HUES48 (cell line): ENCODE results near the gene HRAS.

Source experiments
- H3K27ac ChIP-seq: one replicate; pipeline ENCODE4 v1.7.0; 2013; ENCODE audit warnings: low read depth, low read length, inconsistent platforms
- H3K27me3 ChIP-seq: 2 replicates; pipeline ENCODE4 v1.6.1; 2013; ENCODE audit warnings: mild to moderate bottlenecking, low read length; ENCODE audit not compliant: control insufficient read depth, insufficient read depth
- H3K36me3 ChIP-seq: 2 replicates; pipeline ENCODE4 v1.6.1; 2013; ENCODE audit warnings: low read length; ENCODE audit not compliant: control insufficient read depth, insufficient read depth
- H3K4me1 ChIP-seq: 2 replicates; pipeline ENCODE4 v1.6.1; 2013; ENCODE audit warnings: mild to moderate bottlenecking, low read length; ENCODE audit not compliant: control insufficient read depth, insufficient read depth
- H3K4me3 ChIP-seq: 2 replicates; pipeline ENCODE4 v1.5.1; 2013; ENCODE audit warnings: mild to moderate bottlenecking, low read depth, low read length
- H3K9ac ChIP-seq: 2 replicates; pipeline ENCODE4 v1.6.1; 2013; ENCODE audit warnings: mild to moderate bottlenecking, low read depth, low read length, moderate library complexity
- H3K9me3 ChIP-seq: 2 replicates; pipeline ENCODE4 v1.6.1; 2013; ENCODE audit warnings: low read length; ENCODE audit not compliant: control insufficient read depth, insufficient read depth

Gene HRAS

GRCh38 chr11:536841-537621 is 1.7 kb upstream of the HRAS start, which contains the start of gene LRRC56:
LRRC56 (plus strand) TSS chr11:537527; CDS start chr11:540685, 3,158 bp downstream.
- H3K9ac ChIP-seq: peak within 1 kb of the TSS; percentile 44; the same call in 1 of the 2 replicates
- H3K4me3 ChIP-seq: peak within 1 kb of the TSS; percentile 85
- H3K9me3 ChIP-seq: no peaks in the 10 kb centered on the region
- peaks cover 8% of the 10 kb centered on the region for H3K4me1 ChIP-seq
- H3K27ac ChIP-seq: no peak within 1 kb of the TSS
- peaks cover 20% of the 10 kb centered on the region for H3K36me3 ChIP-seq
- peaks cover 19% of the 10 kb centered on the region for H3K27me3 ChIP-seq

GRCh38 chr11:535210-535518 is 212 bp downstream of the HRAS start:
- Histone ChIP-seq H3K9ac (no peak overlapping the region), H3K9me3 (no peaks in the 10 kb centered on the region), H3K4me1 (peaks cover 8% of the 10 kb centered on the region), H3K27ac (no peak overlapping the region), H3K36me3 (peaks cover 26% of the 10 kb centered on the region), H3K4me3 (peak overlapping the region; percentile 85; the same call in 1 of the 2 replicates), H3K27me3 (peaks cover 19% of the 10 kb centered on the region)

DNA sequence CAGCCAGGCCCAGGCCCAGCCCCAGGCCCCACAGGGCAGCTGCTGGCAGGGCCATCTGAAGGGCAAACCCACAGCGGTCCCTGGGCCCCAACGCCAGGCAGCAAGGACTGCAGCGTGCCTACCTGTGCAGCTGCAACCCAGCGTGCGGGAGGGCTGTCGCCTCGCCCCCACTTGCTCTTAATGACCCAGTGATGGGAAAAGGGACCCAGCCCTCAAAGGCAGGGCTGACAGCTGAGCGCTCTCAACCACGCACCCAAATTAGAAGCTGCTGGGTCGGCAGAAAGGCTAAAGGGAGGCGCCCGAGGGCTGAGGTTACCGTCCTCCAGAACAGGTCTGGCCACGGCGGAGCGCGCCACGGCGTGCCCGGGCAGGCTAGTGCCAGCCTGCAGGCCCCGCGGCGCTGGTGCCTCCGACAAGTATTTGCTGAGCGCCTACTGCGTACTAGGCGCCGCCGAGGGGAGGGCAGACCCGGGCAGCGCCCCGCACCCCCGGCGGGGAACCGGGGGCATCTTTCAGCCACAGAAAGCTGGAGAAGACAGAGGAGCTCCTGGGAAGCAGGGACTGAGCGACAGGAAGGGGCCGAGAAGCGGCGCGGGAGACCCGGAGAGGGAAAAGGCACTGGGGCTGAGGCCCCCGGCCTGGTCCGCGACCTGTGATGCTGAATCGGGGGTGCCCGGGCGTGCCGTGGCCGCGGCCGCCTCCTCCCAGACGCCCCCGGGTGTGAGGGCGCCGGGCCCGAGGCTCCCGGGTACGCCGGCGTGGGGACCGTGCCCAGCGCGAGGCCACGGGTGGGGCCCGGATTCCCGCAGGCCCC is 773 bp downstream of the HRAS start:
- Histone ChIP-seq H3K9me3 (no peaks in the 10 kb centered on the region), H3K27ac (no peak overlapping the region), H3K9ac (peak overlapping the region; percentile 24; the same call in 1 of the 2 replicates), H3K4me1 (peaks cover 8% of the 10 kb centered on the region), H3K4me3 (peak overlapping the region; percentile 79), H3K36me3 (peaks cover 26% of the 10 kb centered on the region), H3K27me3 (peaks cover 19% of the 10 kb centered on the region)

DNA sequence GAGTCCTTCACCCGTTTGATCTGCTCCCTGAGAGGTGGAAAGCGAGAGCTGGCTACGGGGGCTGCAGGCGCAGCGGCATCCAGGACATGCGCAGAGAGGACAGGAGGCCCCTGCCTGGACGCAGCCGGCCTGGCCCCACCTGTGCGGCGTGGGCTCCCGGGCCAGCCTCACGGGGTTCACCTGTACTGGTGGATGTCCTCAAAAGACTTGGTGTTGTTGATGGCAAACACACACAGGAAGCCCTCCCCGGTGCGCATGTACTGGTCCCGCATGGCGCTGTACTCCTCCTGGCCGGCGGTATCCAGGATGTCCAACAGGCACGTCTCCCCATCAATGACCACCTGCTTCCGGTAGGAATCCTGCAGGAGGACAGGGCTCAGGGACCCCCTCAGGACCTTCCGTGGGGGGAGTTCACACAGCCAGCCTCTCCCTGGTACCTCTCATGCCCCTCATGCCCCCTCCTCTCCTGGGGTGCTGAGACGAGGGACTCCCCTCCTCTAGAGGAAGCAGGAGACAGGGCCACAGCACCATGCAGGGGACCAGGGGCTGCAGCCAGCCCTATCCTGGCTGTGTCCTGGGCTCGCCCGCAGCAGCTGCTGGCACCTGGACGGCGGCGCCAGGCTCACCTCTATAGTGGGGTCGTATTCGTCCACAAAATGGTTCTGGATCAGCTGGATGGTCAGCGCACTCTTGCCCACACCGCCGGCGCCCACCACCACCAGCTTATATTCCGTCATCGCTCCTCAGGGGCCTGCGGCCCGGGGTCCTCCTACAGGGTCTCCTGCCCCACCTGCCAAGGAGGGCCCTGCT is 1.6 kb downstream of the HRAS start:
- no peak overlapping the region for H3K27ac ChIP-seq
- H3K9me3 ChIP-seq: no peaks in the 10 kb centered on the region
- peaks cover 8% of the 10 kb centered on the region for H3K4me1 ChIP-seq
- no peak overlapping the region for H3K9ac ChIP-seq
- no peak overlapping the region for H3K4me3 ChIP-seq
- peaks cover 19% of the 10 kb centered on the region for H3K27me3 ChIP-seq
- H3K36me3 ChIP-seq: peaks cover 26% of the 10 kb centered on the region

- peaks cover 19% of the 10 kb centered on the region for H3K27me3 ChIP-seq
- peaks cover 26% of the 10 kb centered on the region for H3K36me3 ChIP-seq
- H3K9me3 ChIP-seq: no peaks in the 10 kb centered on the region
- H3K4me1 ChIP-seq: peaks cover 8% of the 10 kb centered on the region
- no peak overlapping the region for H3K4me3 ChIP-seq
- no peak overlapping the region for H3K27ac ChIP-seq
- H3K9ac ChIP-seq: no peak overlapping the region
These were observed 2.3 kb downstream of the HRAS start for GRCh38 chr11:532986-533585.

DNA sequence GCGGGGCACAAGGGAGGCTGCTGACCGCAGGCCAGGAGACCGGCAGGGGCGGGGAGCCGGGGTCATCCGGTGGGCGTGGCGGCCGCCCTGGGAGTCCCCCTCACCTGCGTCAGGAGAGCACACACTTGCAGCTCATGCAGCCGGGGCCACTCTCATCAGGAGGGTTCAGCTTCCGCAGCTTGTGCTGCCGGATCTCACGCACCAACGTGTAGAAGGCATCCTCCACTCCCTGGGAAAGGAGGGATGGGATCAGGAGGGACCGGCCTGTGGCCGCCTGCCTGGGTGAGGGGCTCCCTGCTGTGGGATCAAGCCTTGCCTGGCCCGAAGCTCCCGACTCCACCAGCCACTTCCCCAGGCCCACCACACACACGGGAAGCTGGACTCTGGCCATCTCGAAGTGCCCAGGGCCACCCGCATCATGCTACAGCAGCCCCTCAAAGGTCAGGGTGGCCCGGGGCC is 2.8 kb downstream of the HRAS start:
- no peak overlapping the region for H3K27ac ChIP-seq
- H3K4me1 ChIP-seq: peaks cover 4% of the 10 kb centered on the region
- H3K9me3 ChIP-seq: no peaks in the 10 kb centered on the region
- no peak overlapping the region for H3K4me3 ChIP-seq
- no peak overlapping the region for H3K9ac ChIP-seq
- H3K36me3 ChIP-seq: peaks cover 26% of the 10 kb centered on the region
- peaks cover 14% of the 10 kb centered on the region for H3K27me3 ChIP-seq

DNA sequence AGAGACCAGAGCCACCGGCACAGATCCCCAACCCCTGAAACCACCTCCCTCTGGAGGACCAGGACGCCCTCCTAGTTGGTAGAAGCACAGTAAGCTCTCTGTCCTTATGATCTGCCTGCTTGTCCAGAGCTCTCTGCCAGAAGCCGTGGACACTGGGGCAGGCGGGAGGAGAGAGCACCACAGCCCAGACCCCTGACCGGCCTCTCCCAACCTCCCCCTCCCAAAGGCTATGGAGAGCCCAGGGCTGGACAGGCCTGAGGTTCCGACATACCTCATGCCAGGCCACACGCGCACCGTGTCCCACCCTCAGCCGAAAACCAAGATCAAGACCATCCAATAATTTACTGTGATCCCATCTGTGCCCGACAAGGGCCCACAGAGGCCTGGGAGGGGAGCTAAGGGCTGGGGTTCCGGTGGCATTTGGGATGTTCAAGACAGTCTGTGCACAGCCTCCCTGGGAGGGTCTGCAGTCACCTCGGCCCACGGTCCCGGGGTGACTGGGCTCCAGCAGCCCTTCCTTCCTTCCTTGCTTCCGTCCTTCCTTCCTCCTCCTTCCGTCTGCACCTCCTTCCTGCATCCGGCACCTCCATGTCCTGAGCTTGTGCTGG is 3.4 kb downstream of the HRAS start:
- Histone ChIP-seq H3K27me3 (peaks cover 10% of the 10 kb centered on the region), H3K36me3 (peaks cover 26% of the 10 kb centered on the region), H3K27ac (no peak overlapping the region), H3K4me1 (peaks cover 2% of the 10 kb centered on the region; the same call in 1 of the 2 replicates), H3K9me3 (no peaks in the 10 kb centered on the region), H3K9ac (no peak overlapping the region), H3K4me3 (no peak overlapping the region)

DNA sequence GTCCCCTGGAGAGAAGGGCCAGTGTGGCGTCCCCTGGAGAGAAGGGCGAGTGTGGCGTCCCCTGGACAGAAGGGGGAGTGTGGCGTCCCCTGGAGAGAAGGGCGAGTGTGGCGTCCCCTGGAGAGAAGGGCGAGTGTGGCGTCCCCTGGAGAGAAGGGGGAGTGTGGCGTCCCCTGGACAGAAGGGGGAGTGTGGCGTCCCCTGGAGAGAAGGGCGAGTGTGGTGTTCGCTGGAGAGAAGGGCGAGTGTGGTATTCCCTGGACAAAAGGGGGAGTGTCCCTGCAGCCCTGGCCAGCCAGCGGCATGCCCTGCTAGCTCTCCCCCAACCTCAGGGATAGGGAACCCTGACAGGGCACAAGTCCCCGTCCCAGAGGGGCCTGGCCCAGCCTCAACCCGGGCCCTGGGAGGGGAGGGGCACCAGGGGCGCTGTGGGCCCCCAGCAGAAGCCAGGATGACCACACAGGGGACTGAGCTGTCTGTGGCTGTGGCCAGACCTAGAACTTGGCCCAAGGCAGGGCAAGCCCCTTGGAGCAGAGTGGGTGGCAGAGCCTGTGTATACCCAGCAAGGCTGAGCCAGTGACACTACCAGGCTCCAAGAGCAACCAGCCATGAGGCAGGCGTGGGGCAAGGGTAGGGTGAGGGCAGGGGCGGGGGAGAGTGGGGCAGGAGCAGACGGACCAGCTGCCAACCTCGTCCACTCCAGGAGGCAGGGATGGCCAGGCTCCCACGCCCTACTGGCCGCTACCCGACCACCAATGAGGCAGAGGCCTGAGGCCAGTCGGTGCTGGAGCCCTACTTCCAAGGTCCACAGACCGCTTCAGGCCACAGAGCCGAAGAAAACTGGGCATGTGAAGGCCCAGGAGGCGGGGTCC is 4.2 kb downstream of the HRAS start:
- H3K27me3 ChIP-seq: 0 out of 2 replicates have a peak, but pooled peaks cover 2% of the 10 kb centered on the region
- H3K9me3 ChIP-seq: no peaks in the 10 kb centered on the region
- peaks cover 2% of the 10 kb centered on the region; the same call in 1 of the 2 replicates for H3K4me1 ChIP-seq
- no peak overlapping the region for H3K4me3 ChIP-seq
- peaks cover 26% of the 10 kb centered on the region for H3K36me3 ChIP-seq
- H3K27ac ChIP-seq: no peak overlapping the region
- H3K9ac ChIP-seq: no peak overlapping the region

- no peak overlapping the region for H3K9ac ChIP-seq
- H3K27me3 ChIP-seq: no peaks in the 10 kb centered on the region
- H3K27ac ChIP-seq: no peak overlapping the region
- no peaks in the 10 kb centered on the region for H3K9me3 ChIP-seq
- H3K4me3 ChIP-seq: no peak overlapping the region
- peaks cover 26% of the 10 kb centered on the region for H3K36me3 ChIP-seq
- no peaks in the 10 kb centered on the region for H3K4me1 ChIP-seq
These were observed 5.5 kb downstream of the HRAS start for GRCh38 chr11:529728-530411.
